ENCODE data around the gene ALPP. TPM values are rescaled to one million over a fixed set of nuclear protein-coding genes. Genes with fewer than 3 reads are reported as not detected.

Gene ALPP
- total and polyA plus RNA-seq, 2 experiments from 2014 or later = not detected

DNA sequence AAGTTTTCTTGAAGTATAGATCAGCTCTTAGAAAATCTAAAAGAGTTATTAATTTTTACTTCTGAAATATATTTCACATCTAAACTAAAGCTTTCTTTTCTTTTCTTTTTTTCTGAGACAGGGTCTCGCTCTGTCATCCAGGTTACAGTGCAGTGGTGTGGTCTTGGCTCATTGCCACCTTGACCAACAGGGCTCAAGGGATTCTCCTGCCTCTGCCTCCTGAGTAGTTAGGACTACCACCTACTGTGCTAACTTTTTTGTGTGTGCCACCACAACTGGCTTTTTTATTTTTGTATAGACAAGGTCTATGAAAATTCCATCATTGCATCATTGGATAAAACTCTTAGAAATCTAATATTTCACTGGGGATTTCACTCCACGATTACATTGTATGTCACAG, 18.1 kb downstream of the ALPP start:
- WGBS, 2 experiments (ENCODE audit: low coverage in 1 of 2, low lambda C conversion rate in 2 of 2, missing lambda C conversion rate in 2 of 2) = 45 to 46% methylated on average over 2 of the region's 2 CpGs
- no peak overlapping the region for H3K4me2 ChIP-seq (ENCODE audit: unreplicated experiment)
- in situ Hi-C loops (cut with MboI) = no loop called here
- no peaks in the 10 kb centered on the region for H3K9me3 ChIP-seq (ENCODE audit: low read depth)
- peaks cover 38% of the 10 kb centered on the region for H3K27me3 ChIP-seq (replicated peaks; ENCODE audit: insufficient read depth)
- no peaks in the 10 kb centered on the region for H3F3A ChIP-seq (ENCODE audit: insufficient read depth)
- no peaks in the 10 kb centered on the region for H3K4me1 ChIP-seq (ENCODE audit: insufficient read depth)
- DNase-seq = no peak
- H3K36me3 ChIP-seq (ENCODE audit: low read depth) = no peaks in the 10 kb centered on the region
- no peak overlapping the region for H3K9ac ChIP-seq
- H3K9me2 ChIP-seq (ENCODE audit: insufficient read depth) = no peaks in the 10 kb centered on the region
- no peaks in the 10 kb centered on the region for H4K20me1 ChIP-seq (ENCODE audit: insufficient read depth)
- H2AFZ ChIP-seq = no peak overlapping the region
- H3K27ac ChIP-seq = no peak overlapping the region
- no peak overlapping the region for H3K4me3 ChIP-seq
- TF ChIP-seq EZH2phosphoT487 (IDR thresholded peaks at IDR 0.05; ENCODE audit: insufficient read depth, low read depth) (no peak), EZH2 (IDR thresholded peaks at IDR 0.05; ENCODE audit: insufficient read depth, poor library complexity, severe bottlenecking) (no peak)
- H3K79me2 ChIP-seq (ENCODE audit: insufficient read depth) = no peaks in the 10 kb centered on the region

DNA sequence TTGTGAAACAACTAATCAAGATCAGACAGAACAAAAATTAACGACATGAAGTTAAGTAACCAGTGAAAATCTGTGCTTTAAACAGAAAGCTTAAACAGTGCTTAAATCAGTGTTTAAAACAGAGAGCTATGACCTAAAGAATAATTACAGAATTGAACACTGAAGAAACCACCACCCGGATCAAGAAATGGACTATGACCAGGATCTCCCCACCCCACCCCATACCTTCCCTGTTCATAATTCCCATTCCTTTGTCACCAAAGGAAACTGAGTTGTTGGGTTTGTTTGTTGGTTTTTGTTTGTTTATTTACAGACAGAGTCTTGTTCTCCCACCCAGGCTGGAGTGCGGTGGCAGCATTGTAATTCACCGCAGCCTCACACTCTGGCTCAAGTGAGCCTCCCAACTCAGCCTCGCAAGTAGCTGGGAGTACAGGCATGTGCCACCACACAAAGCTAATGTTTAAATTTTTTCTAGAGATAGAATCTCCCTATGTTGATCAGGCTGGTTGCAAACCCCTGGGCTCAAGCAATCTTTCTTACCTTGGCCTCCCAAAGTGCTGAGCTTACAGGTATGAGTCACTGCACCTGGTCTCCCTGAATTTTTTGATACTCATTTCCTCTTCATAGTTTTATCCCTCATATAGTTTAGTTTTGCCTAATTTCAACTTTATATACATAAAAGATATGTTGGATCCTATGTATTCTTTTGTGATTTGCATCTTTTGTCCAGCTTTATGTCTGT, 19.9 kb downstream of the ALPP start:
- peaks cover 43% of the 10 kb centered on the region for H3K27me3 ChIP-seq (replicated peaks; ENCODE audit: insufficient read depth)
- H3K79me2 ChIP-seq (ENCODE audit: insufficient read depth) = no peaks in the 10 kb centered on the region
- no peaks in the 10 kb centered on the region for H4K20me1 ChIP-seq (ENCODE audit: insufficient read depth)
- H3K9me3 ChIP-seq (ENCODE audit: low read depth) = no peaks in the 10 kb centered on the region
- in situ Hi-C loops (cut with MboI) = no loop called here
- H2AFZ ChIP-seq = no peak overlapping the region
- no peak overlapping the region for H3K4me2 ChIP-seq (ENCODE audit: unreplicated experiment)
- no peak overlapping the region for H3K4me3 ChIP-seq
- 81 to 88% methylated on average over 5 of the region's 5 CpGs for WGBS, 2 experiments (ENCODE audit: low coverage in 1 of 2, low lambda C conversion rate in 2 of 2, missing lambda C conversion rate in 2 of 2)
- H3K9ac ChIP-seq = no peak overlapping the region
- no peak for DNase-seq
- TF ChIP-seq EZH2 (IDR thresholded peaks at IDR 0.05; ENCODE audit: insufficient read depth, poor library complexity, severe bottlenecking) (no peak), EZH2phosphoT487 (IDR thresholded peaks at IDR 0.05; ENCODE audit: insufficient read depth, low read depth) (no peak)
- no peak overlapping the region for H3K27ac ChIP-seq
- H3K9me2 ChIP-seq (ENCODE audit: insufficient read depth) = no peaks in the 10 kb centered on the region
- no peaks in the 10 kb centered on the region for H3K36me3 ChIP-seq (ENCODE audit: low read depth)
- H3F3A ChIP-seq (ENCODE audit: insufficient read depth) = no peaks in the 10 kb centered on the region
- H3K4me1 ChIP-seq (ENCODE audit: insufficient read depth) = no peaks in the 10 kb centered on the region

DNA sequence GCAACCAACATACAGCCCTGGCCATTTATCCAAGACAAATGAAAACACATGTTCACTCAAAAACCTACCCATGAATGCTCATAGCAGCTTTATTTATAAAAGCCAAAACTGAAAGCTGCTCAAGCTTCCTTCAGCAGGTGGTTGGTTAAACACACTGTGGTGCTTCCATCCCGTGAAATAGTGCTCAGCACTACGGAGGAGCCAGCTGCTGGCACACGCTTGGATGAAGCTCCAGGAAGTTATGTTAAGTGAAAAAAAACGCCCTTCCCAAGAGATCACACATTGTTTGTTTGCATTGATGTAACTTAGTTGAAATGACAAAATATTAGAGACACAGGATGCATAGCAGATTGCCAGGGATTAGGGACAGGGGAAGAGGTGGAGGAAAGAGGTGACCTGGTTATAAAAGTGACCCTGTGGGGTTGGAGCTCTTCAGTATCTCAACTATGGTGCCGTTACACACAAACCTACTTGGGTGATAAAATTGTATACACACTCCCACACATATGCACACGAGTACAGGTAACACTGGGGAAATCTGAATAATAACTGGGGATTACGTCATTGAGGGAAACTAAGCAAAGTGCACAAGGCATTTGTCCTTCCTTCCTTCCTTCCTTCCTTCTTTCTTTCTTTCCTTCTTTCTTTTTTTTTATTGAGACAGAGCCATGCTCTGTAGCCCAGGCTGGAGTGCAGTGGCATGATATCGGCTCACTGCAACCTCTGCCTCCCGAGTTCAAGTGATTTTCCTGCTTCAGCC, 21.9 kb downstream of the ALPP start:
- WGBS, 2 experiments (ENCODE audit: low coverage in 1 of 2, low lambda C conversion rate in 2 of 2, missing lambda C conversion rate in 2 of 2) = 36 to 40% methylated on average over 9 of the region's 9 CpGs

DNA sequence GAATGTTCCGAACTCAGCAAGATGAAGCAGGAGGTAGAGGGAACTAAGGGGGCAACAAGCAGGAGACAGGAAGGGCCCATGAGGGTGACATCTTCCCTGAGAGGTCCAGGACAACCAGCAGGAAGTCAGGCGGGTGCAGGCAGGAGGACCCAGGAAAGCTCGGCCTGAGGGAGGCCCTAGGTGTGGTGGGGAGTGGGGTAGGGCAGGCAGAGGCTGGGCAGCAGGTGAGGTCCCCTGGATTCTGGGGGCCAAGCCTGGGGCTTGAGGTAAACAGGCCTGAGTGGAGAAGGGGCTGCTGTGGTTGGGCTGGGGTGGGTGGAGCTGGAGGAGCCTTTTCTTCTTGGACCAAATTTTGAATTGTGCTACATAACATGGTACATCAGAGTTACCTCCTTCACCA, 24.0 kb downstream of the ALPP start:
- DNase-seq = no peak
- Histone ChIP-seq H3K79me2 (ENCODE audit: insufficient read depth) (no peaks in the 10 kb centered on the region), H3F3A (ENCODE audit: insufficient read depth) (no peaks in the 10 kb centered on the region), H4K20me1 (ENCODE audit: insufficient read depth) (no peaks in the 10 kb centered on the region), H3K9me2 (ENCODE audit: insufficient read depth) (no peaks in the 10 kb centered on the region), H3K27ac (no peak overlapping the region), H3K36me3 (ENCODE audit: low read depth) (no peaks in the 10 kb centered on the region), H3K4me3 (no peak overlapping the region), H3K27me3 (replicated peaks; ENCODE audit: insufficient read depth) (peaks cover 32% of the 10 kb centered on the region), H3K9ac (no peak overlapping the region), H3K9me3 (ENCODE audit: low read depth) (no peaks in the 10 kb centered on the region), H2AFZ (no peak overlapping the region), H3K4me2 (ENCODE audit: unreplicated experiment) (no peak overlapping the region), H3K4me1 (ENCODE audit: insufficient read depth) (no peaks in the 10 kb centered on the region)
- no peak for TF ChIP-seq EZH2phosphoT487 (IDR thresholded peaks at IDR 0.05; ENCODE audit: insufficient read depth, low read depth)
- TF ChIP-seq EZH2 (IDR thresholded peaks at IDR 0.05; ENCODE audit: insufficient read depth, poor library complexity, severe bottlenecking) = no peak
- in situ Hi-C loops (cut with MboI) = no loop called here
- 62 to 63% methylated on average over 3 of the region's 3 CpGs for WGBS, 2 experiments (ENCODE audit: low coverage in 1 of 2, low lambda C conversion rate in 2 of 2, missing lambda C conversion rate in 2 of 2)

More for the DNA sequence above, 21.9 kb downstream of the ALPP start:
- Histone ChIP-seq H3K27ac (no peak overlapping the region), H3K36me3 (ENCODE audit: low read depth) (no peaks in the 10 kb centered on the region), H3K9me3 (ENCODE audit: low read depth) (no peaks in the 10 kb centered on the region), H4K20me1 (ENCODE audit: insufficient read depth) (no peaks in the 10 kb centered on the region), H2AFZ (no peak overlapping the region), H3K9me2 (ENCODE audit: insufficient read depth) (no peaks in the 10 kb centered on the region), H3K27me3 (replicated peaks; ENCODE audit: insufficient read depth) (peaks cover 36% of the 10 kb centered on the region), H3K4me1 (ENCODE audit: insufficient read depth) (no peaks in the 10 kb centered on the region), H3K4me2 (ENCODE audit: unreplicated experiment) (no peak overlapping the region), H3K4me3 (no peak overlapping the region), H3F3A (ENCODE audit: insufficient read depth) (no peaks in the 10 kb centered on the region), H3K79me2 (ENCODE audit: insufficient read depth) (no peaks in the 10 kb centered on the region), H3K9ac (no peak overlapping the region)
- no peak for DNase-seq
- no peak for TF ChIP-seq EZH2 (IDR thresholded peaks at IDR 0.05; ENCODE audit: insufficient read depth, poor library complexity, severe bottlenecking)
- TF ChIP-seq EZH2phosphoT487 (IDR thresholded peaks at IDR 0.05; ENCODE audit: insufficient read depth, low read depth) = no peak
- in situ Hi-C loops (cut with MboI) = no loop called here

Measured in GM23248 (cell line).